ENCODE data around the gene TNRC6B.

GRCh38 chr22:40196628-40197360 lies 19.1 kb downstream of the TNRC6B start:
- TF ChIP-seq, protein P1, sequence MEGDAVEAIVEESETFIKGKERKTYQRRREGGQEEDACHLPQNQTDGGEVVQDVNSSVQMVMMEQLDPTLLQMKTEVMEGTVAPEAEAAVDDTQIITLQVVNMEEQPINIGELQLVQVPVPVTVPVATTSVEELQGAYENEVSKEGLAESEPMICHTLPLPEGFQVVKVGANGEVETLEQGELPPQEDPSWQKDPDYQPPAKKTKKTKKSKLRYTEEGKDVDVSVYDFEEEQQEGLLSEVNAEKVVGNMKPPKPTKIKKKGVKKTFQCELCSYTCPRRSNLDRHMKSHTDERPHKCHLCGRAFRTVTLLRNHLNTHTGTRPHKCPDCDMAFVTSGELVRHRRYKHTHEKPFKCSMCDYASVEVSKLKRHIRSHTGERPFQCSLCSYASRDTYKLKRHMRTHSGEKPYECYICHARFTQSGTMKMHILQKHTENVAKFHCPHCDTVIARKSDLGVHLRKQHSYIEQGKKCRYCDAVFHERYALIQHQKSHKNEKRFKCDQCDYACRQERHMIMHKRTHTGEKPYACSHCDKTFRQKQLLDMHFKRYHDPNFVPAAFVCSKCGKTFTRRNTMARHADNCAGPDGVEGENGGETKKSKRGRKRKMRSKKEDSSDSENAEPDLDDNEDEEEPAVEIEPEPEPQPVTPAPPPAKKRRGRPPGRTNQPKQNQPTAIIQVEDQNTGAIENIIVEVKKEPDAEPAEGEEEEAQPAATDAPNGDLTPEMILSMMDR (IDR thresholded peaks at IDR 0.05; ENCODE audit: poor library complexity, severe bottlenecking): no peak
- TF ChIP-seq EZH2 (IDR thresholded peaks at IDR 0.05; ENCODE audit: borderline replicate concordance, insufficient read depth, low read length, poor library complexity, severe bottlenecking) (no peak), RAD21 (conservative IDR thresholded peaks at IDR 0.05) (no peak), EP300 (conservative IDR thresholded peaks at IDR 0.05; ENCODE audit: poor library complexity, severe bottlenecking) (no peak), POLR2AphosphoS5 (IDR thresholded peaks at IDR 0.05) (no peak), MXI1 (conservative IDR thresholded peaks at IDR 0.05; ENCODE audit: poor library complexity, severe bottlenecking) (no peak), SMC3 (conservative IDR thresholded peaks at IDR 0.05; ENCODE audit: poor library complexity) (no peak)
- TF ChIP-seq, protein P2, sequence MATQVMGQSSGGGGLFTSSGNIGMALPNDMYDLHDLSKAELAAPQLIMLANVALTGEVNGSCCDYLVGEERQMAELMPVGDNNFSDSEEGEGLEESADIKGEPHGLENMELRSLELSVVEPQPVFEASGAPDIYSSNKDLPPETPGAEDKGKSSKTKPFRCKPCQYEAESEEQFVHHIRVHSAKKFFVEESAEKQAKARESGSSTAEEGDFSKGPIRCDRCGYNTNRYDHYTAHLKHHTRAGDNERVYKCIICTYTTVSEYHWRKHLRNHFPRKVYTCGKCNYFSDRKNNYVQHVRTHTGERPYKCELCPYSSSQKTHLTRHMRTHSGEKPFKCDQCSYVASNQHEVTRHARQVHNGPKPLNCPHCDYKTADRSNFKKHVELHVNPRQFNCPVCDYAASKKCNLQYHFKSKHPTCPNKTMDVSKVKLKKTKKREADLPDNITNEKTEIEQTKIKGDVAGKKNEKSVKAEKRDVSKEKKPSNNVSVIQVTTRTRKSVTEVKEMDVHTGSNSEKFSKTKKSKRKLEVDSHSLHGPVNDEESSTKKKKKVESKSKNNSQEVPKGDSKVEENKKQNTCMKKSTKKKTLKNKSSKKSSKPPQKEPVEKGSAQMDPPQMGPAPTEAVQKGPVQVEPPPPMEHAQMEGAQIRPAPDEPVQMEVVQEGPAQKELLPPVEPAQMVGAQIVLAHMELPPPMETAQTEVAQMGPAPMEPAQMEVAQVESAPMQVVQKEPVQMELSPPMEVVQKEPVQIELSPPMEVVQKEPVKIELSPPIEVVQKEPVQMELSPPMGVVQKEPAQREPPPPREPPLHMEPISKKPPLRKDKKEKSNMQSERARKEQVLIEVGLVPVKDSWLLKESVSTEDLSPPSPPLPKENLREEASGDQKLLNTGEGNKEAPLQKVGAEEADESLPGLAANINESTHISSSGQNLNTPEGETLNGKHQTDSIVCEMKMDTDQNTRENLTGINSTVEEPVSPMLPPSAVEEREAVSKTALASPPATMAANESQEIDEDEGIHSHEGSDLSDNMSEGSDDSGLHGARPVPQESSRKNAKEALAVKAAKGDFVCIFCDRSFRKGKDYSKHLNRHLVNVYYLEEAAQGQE (IDR thresholded peaks at IDR 0.05; ENCODE audit: borderline replicate concordance): no peak

Data from neural cell (in vitro differentiated cells).